Subcutaneous abdominal adipose tissue (tissue), 5 donors: ENCODE results near the gene WFIKKN2.

ENCODE experiments used
- H3K27ac ChIP-seq: one replicate; pipeline ENCODE4 v1.7.0; 2013; ENCODE audit warnings: low read depth, mild to moderate bottlenecking, inconsistent platforms, low read length, moderate library complexity
- H3K27me3 ChIP-seq, 5 donors: one replicate each; pipeline ENCODE4 v1.7.0; 2013; ENCODE audit warnings: low read length in 5 of 5, inconsistent platforms in 1 of 5; ENCODE audit not compliant: control insufficient read depth in 5 of 5, insufficient read depth in 4 of 5
- H3K36me3 ChIP-seq, 5 donors: one replicate each; pipeline ENCODE4 v1.7.0; 2013; ENCODE audit warnings: low read length in 5 of 5; ENCODE audit not compliant: control insufficient read depth in 5 of 5, insufficient read depth in 5 of 5
- H3K4me1 ChIP-seq, 5 donors: one replicate each; pipeline ENCODE4 v1.7.0; 2013; ENCODE audit warnings: low read length in 5 of 5, mild to moderate bottlenecking in 3 of 5, moderate library complexity in 1 of 5; ENCODE audit not compliant: control insufficient read depth in 5 of 5, insufficient read depth in 5 of 5
- H3K4me3 ChIP-seq, 5 donors: one replicate each; pipeline ENCODE4 v1.7.0; 2013; ENCODE audit warnings: low read length in 5 of 5, low read depth in 1 of 5
- H3K9ac ChIP-seq, 5 donors: one replicate each; pipeline ENCODE4 v1.7.0; 2013; ENCODE audit warnings: low read length in 5 of 5, mild to moderate bottlenecking in 4 of 5, moderate library complexity in 3 of 5
- H3K9me3 ChIP-seq, 5 donors: one replicate each; pipeline ENCODE4 v1.7.0; 2013; ENCODE audit warnings: low read length in 5 of 5; ENCODE audit not compliant: control insufficient read depth in 5 of 5
- donor health status: healthy.
- donor health status: healthy.
- donor health status: healthy.
- donor health status: healthy.
- donor health status: healthy.

WFIKKN2 gene

GRCh38 chr17:50820651-50821050 lies 14.7 kb upstream of the WFIKKN2 start:
- Histone ChIP-seq H3K27ac (no peak overlapping the region), H3K4me3 (no peak overlapping the region), H3K4me1 (peaks cover 0 to 8% (median 7%) of the 10 kb centered on the region in 5 donors), H3K9ac (no peak overlapping the region), H3K9me3 (peaks cover 0 to 3% (median 0%) of the 10 kb centered on the region in 5 donors), H3K27me3 (peaks cover 0 to 12% (median 4%) of the 10 kb centered on the region in 5 donors), H3K36me3 (no peaks in the 10 kb centered on the region)

GRCh38 chr17:50822550-50822949 lies 12.8 kb upstream of the WFIKKN2 start:
- Histone ChIP-seq H3K27ac (no peak overlapping the region), H3K9ac (no peak overlapping the region), H3K9me3 (peaks cover 0 to 3% (median 0%) of the 10 kb centered on the region in 5 donors), H3K27me3 (peaks cover 0 to 4% (median 2%) of the 10 kb centered on the region in 5 donors), H3K4me3 (no peak overlapping the region), H3K36me3 (no peaks in the 10 kb centered on the region), H3K4me1 (peaks cover 0 to 2% (median under 1%) of the 10 kb centered on the region in 5 donors)

- H3K4me1 ChIP-seq, result peaks cover 0 to 7% (median 0%) of the 10 kb centered on the region in 5 donors
- H3K36me3 ChIP-seq, result no peaks in the 10 kb centered on the region
- H3K27me3 ChIP-seq, result peaks cover 0 to 2% (median 0%) of the 10 kb centered on the region in 5 donors
- H3K9ac ChIP-seq, result no peak overlapping the region
- H3K9me3 ChIP-seq, result peaks cover 0 to 3% (median 0%) of the 10 kb centered on the region in 5 donors
- no peak overlapping the region for H3K4me3 ChIP-seq
- H3K27ac ChIP-seq, result no peak overlapping the region
Observed at GRCh38 chr17:50824429-50824828, 11.0 kb upstream of the WFIKKN2 start.

- H3K27me3 ChIP-seq, result no peaks in the 10 kb centered on the region
Observed at GRCh38 chr17:50825188-50825587, 10.2 kb upstream of the WFIKKN2 start.

GRCh38 chr17:50828508-50829170 lies 6.7 kb upstream of the WFIKKN2 start:
- peaks cover 0 to 3% (median 0%) of the 10 kb centered on the region in 5 donors for H3K9me3 ChIP-seq
- H3K36me3 ChIP-seq, result no peaks in the 10 kb centered on the region
- no peak overlapping the region for H3K9ac ChIP-seq
- H3K27me3 ChIP-seq, result peaks cover 0 to 4% (median 0%) of the 10 kb centered on the region in 5 donors
- peaks cover 0 to 15% (median 0%) of the 10 kb centered on the region in 5 donors for H3K4me1 ChIP-seq
- H3K27ac ChIP-seq, result no peak overlapping the region
- H3K4me3 ChIP-seq, result no peak overlapping the region

More at GRCh38 chr17:50825188-50825587, 10.2 kb upstream of the WFIKKN2 start:
- Histone ChIP-seq H3K36me3 (no peaks in the 10 kb centered on the region), H3K9me3 (peaks cover 0 to 3% (median 0%) of the 10 kb centered on the region in 5 donors), H3K9ac (no peak overlapping the region), H3K4me1 (peaks cover 0 to 10% (median 0%) of the 10 kb centered on the region in 5 donors), H3K27ac (no peak overlapping the region), H3K4me3 (no peak overlapping the region)

GRCh38 chr17:50829332-50829731 lies 6.1 kb upstream of the WFIKKN2 start:
- no peak overlapping the region for H3K27ac ChIP-seq
- no peaks in the 10 kb centered on the region for H3K36me3 ChIP-seq
- H3K4me1 ChIP-seq, result peaks cover 0 to 15% (median 0%) of the 10 kb centered on the region in 5 donors
- no peak overlapping the region for H3K4me3 ChIP-seq
- no peak overlapping the region for H3K9ac ChIP-seq
- H3K9me3 ChIP-seq, result peaks cover 0 to 3% (median 0%) of the 10 kb centered on the region in 5 donors
- peaks cover 0 to 6% (median 2%) of the 10 kb centered on the region in 5 donors for H3K27me3 ChIP-seq

- H3K9me3 ChIP-seq, result no peaks in the 10 kb centered on the region
- H3K27me3 ChIP-seq, result peaks cover 0 to 13% (median 4%) of the 10 kb centered on the region in 5 donors
- H3K4me3 ChIP-seq, result no peak overlapping the region
- H3K36me3 ChIP-seq, result no peaks in the 10 kb centered on the region
- peaks cover 2 to 23% (median 10%) of the 10 kb centered on the region in 5 donors for H3K4me1 ChIP-seq
- H3K27ac ChIP-seq, result no peak overlapping the region
- no peak overlapping the region for H3K9ac ChIP-seq
Observed at GRCh38 chr17:50830352-50830751, 5.0 kb upstream of the WFIKKN2 start.

GRCh38 chr17:50830994-50831393 lies 4.4 kb upstream of the WFIKKN2 start:
- Histone ChIP-seq H3K9ac (no peak overlapping the region), H3K27ac (no peak overlapping the region), H3K27me3 (peaks cover 0 to 17% (median 4%) of the 10 kb centered on the region in 5 donors), H3K36me3 (no peaks in the 10 kb centered on the region), H3K9me3 (no peaks in the 10 kb centered on the region), H3K4me1 (peaks cover 2 to 23% (median 13%) of the 10 kb centered on the region in 5 donors), H3K4me3 (no peak overlapping the region)

GRCh38 chr17:50831471-50831928 lies 3.9 kb upstream of the WFIKKN2 start:
- Histone ChIP-seq H3K27me3 (peaks cover 0 to 17% (median 4%) of the 10 kb centered on the region in 5 donors), H3K9me3 (no peaks in the 10 kb centered on the region), H3K4me1 (peaks cover 2 to 23% (median 13%) of the 10 kb centered on the region in 5 donors), H3K36me3 (no peaks in the 10 kb centered on the region), H3K4me3 (no peak overlapping the region), H3K9ac (no peak overlapping the region), H3K27ac (no peak overlapping the region)

GRCh38 chr17:50832267-50832863 lies 3.0 kb upstream of the WFIKKN2 start:
- H3K36me3 ChIP-seq, result no peaks in the 10 kb centered on the region
- no peak overlapping the region for H3K27ac ChIP-seq
- H3K9ac ChIP-seq, result no peak overlapping the region
- H3K27me3 ChIP-seq, result peaks cover 0 to 17% (median 4%) of the 10 kb centered on the region in 5 donors
- no peaks in the 10 kb centered on the region for H3K9me3 ChIP-seq
- peaks cover 2 to 23% (median 13%) of the 10 kb centered on the region in 5 donors for H3K4me1 ChIP-seq
- H3K4me3 ChIP-seq, result no peak overlapping the region
